ENCODE measurements around the gene GCC1.

Gene GCC1

GRCh38 chr7:127536394-127536691 lies 49.1 kb downstream of the GCC1 start:
- no peak for DNase-seq (ENCODE audit: low read depth)

GRCh38 chr7:127535546-127536393 lies 49.6 kb downstream of the GCC1 start:
- DNase-seq (ENCODE audit: low read depth) = no peak

DNA sequence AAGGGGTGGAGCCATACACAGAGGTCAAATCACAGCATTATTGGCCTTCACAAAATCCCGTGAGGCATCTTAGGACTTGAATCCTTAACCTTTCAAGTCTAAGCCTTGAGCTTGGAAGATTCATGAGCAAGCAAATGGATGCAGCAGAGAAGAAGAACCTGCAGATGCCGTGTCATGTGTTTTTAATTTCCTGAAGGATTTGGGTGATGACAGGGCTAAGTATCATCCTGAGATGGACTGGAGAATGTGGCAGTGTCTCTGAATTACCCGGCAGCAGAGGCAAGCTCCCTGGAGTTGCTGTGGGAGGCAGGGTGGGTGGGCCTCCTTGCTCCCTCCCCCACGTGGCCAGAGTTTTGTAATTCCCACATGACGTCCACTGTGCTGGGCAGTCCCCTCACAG lies 50.8 kb downstream of the GCC1 start:
- DNase-seq (ENCODE audit: low read depth) = no peak

DNA sequence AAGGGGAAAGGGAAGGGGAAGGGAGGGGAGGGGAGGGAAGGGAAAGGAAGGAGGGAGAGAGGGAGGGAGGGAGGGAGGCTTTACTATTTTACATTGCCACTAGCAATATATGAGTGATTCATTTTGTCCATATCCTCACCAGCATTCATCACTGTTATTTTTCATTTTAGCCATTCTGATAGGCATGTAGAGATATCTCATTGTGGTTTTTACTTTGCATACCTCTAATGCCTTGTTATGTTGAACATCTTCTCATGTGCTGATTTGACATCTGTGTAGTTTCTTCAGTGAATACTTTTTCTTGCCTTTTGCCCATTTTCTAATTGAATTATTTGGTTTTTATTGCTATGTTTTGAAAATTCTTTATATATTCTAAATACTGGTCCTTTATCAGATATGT lies 52.7 kb downstream of the GCC1 start:
- DNase-seq (ENCODE audit: low read depth) = no peak

DNA sequence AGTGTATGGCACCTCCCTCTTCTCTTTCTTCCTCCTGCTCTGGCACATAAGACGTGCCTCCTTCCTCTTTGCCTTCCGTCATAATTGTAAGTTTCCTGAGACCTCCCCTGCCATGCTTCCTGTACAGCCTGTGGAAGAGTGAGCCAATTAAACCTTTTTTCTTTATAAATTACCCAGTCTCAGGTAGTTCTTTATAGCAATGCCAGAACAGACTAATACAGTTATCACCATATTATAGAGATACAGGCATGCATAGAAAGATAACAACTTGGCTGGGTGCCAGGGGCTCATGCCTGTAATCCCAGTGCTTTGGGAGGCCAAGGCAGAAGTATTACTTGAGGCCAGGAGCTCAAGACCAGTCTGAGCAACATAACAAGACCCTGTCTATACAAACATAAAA lies 53.2 kb downstream of the GCC1 start:
- no peak for DNase-seq (ENCODE audit: low read depth)

Data from fibroblast of gingiva (primary cell).